ENCODE results near the gene HOXB4. TPM values are rescaled to one million over a fixed set of nuclear protein-coding genes. Genes with fewer than 3 reads are reported as not detected.

The HOXB4 gene
- total RNA-seq, 1 experiment from 2014 or later = 2.0 TPM

GRCh38 chr17:48529683-48530009, 48.5 kb downstream of the HOXB4 start:
- Histone ChIP-seq H3K4me3 (no peak overlapping the region), H3K27me3 (ENCODE audit: insufficient read depth, low read depth) (no peaks in the 10 kb centered on the region), H3K27ac (no peak overlapping the region), H3K4me2 (no peak overlapping the region), H3K36me3 (ENCODE audit: low read depth) (no peaks in the 10 kb centered on the region), H3K79me2 (ENCODE audit: low read depth) (no peaks in the 10 kb centered on the region), H2AFZ (no peak overlapping the region), H3F3A (ENCODE audit: insufficient read depth, low read depth) (peaks cover 4% of the 10 kb centered on the region; the same call in 1 of the 2 replicates), H4K20me1 (ENCODE audit: insufficient read depth) (no peaks in the 10 kb centered on the region), H3K9me2 (ENCODE audit: insufficient read depth) (no peaks in the 10 kb centered on the region), H3K9me3 (ENCODE audit: insufficient read depth, low read depth) (no peaks in the 10 kb centered on the region), H3K4me1 (replicated peaks; ENCODE audit: insufficient read depth) (no peaks in the 10 kb centered on the region)
- CTCF ChIA-PET = no interaction called here
- no peak for DNase-seq
- no TSS peak for BruUV-seq (replicated peaks)
- POLR2A ChIA-PET (ENCODE audit: unreplicated experiment) = no interaction called here
- no peak for TF ChIP-seq EZH2 (IDR thresholded peaks at IDR 0.05; ENCODE audit: low read depth)
- no peak for TF ChIP-seq CTCF (conservative IDR thresholded peaks at IDR 0.05)
- intact Hi-C loops (cut with micrococcal nuclease; ENCODE audit: unreplicated experiment) = no loop called here

GRCh38 chr17:48528936-48529682, 49.0 kb downstream of the HOXB4 start:
- H3F3A ChIP-seq (ENCODE audit: insufficient read depth, low read depth) = peaks cover 3% of the 10 kb centered on the region; the same call in 1 of the 2 replicates
- H3K27ac ChIP-seq = no peak overlapping the region
- ChIA-PET CTCF (no interaction called here), POLR2A (ENCODE audit: unreplicated experiment) (no interaction called here)
- no peak overlapping the region for H2AFZ ChIP-seq
- no peak overlapping the region for H3K4me3 ChIP-seq
- intact Hi-C loops (cut with micrococcal nuclease; ENCODE audit: unreplicated experiment) = no loop called here
- BruUV-seq (replicated peaks) = no TSS peak
- H3K4me2 ChIP-seq = no peak overlapping the region
- no peaks in the 10 kb centered on the region for H3K36me3 ChIP-seq (ENCODE audit: low read depth)
- no peaks in the 10 kb centered on the region for H3K9me2 ChIP-seq (ENCODE audit: insufficient read depth)
- H3K79me2 ChIP-seq (ENCODE audit: low read depth) = no peaks in the 10 kb centered on the region
- H4K20me1 ChIP-seq (ENCODE audit: insufficient read depth) = no peaks in the 10 kb centered on the region
- no peaks in the 10 kb centered on the region for H3K27me3 ChIP-seq (ENCODE audit: insufficient read depth, low read depth)
- no peaks in the 10 kb centered on the region for H3K9me3 ChIP-seq (ENCODE audit: insufficient read depth, low read depth)
- no peaks in the 10 kb centered on the region for H3K4me1 ChIP-seq (replicated peaks; ENCODE audit: insufficient read depth)
- TF ChIP-seq EZH2 (IDR thresholded peaks at IDR 0.05; ENCODE audit: low read depth) = no peak
- no peak for TF ChIP-seq CTCF (conservative IDR thresholded peaks at IDR 0.05)
- no peak for DNase-seq

GRCh38 chr17:48528153-48528935, 49.8 kb downstream of the HOXB4 start:
- Histone ChIP-seq H3K27ac (no peak overlapping the region), H3K36me3 (ENCODE audit: low read depth) (no peaks in the 10 kb centered on the region), H3K27me3 (ENCODE audit: insufficient read depth, low read depth) (no peaks in the 10 kb centered on the region), H4K20me1 (ENCODE audit: insufficient read depth) (no peaks in the 10 kb centered on the region), H3K4me1 (replicated peaks; ENCODE audit: insufficient read depth) (no peaks in the 10 kb centered on the region), H3F3A (ENCODE audit: insufficient read depth, low read depth) (no peaks in the 10 kb centered on the region), H3K9me3 (ENCODE audit: insufficient read depth, low read depth) (no peaks in the 10 kb centered on the region), H3K4me3 (no peak overlapping the region), H3K79me2 (ENCODE audit: low read depth) (no peaks in the 10 kb centered on the region), H2AFZ (no peak overlapping the region), H3K9me2 (ENCODE audit: insufficient read depth) (no peaks in the 10 kb centered on the region), H3K4me2 (no peak overlapping the region)
- TF ChIP-seq CTCF (conservative IDR thresholded peaks at IDR 0.05) (no peak), EZH2 (IDR thresholded peaks at IDR 0.05; ENCODE audit: low read depth) (no peak)
- CTCF ChIA-PET = no interaction called here
- POLR2A ChIA-PET (ENCODE audit: unreplicated experiment) = no interaction called here
- no TSS peak for BruUV-seq (replicated peaks)
- intact Hi-C loops (cut with micrococcal nuclease; ENCODE audit: unreplicated experiment) = no loop called here
- no peak for DNase-seq

All from PC-9 (cell line).